ENCODE measurements around the gene SPAM1.

Gene SPAM1

GRCh38 chr7:124009321-124009720 lies 84.3 kb downstream of the SPAM1 start:
- DNase-seq (ENCODE audit: extremely low spot score, insufficient read length, low read depth), result no peak
- no peak for FAIRE-seq

All from GM18507 (cell line).